ENCODE data around the gene TOLLIP.

The TOLLIP gene

GRCh38 chr11:1345737-1346513 is 36.5 kb upstream of the TOLLIP start:
- no peak overlapping the region for H3K4me3 ChIP-seq (ENCODE audit: low read depth, low read length, poor library complexity, severe bottlenecking)
- H2AFZ ChIP-seq (ENCODE audit: low read length) = no peak overlapping the region
- no peaks in the 10 kb centered on the region for H3F3A ChIP-seq (ENCODE audit: insufficient read depth, low read length)
- no peaks in the 10 kb centered on the region for H3K9me2 ChIP-seq (ENCODE audit: low read depth, low read length)
- no peaks in the 10 kb centered on the region for H3K36me3 ChIP-seq (ENCODE audit: insufficient read depth, low read length)
- no peaks in the 10 kb centered on the region for H3K79me2 ChIP-seq (ENCODE audit: insufficient read depth, low read length)
- no peak overlapping the region for H3K9ac ChIP-seq (ENCODE audit: low read length)
- H3K4me1 ChIP-seq (ENCODE audit: insufficient read depth, low read length, severe bottlenecking) = no peaks in the 10 kb centered on the region
- H4K20me1 ChIP-seq (ENCODE audit: insufficient read depth, low read length) = no peaks in the 10 kb centered on the region
- H3K4me2 ChIP-seq (ENCODE audit: low read length) = no peak overlapping the region
- H3K9me3 ChIP-seq (ENCODE audit: low read length) = no peaks in the 10 kb centered on the region
- H3K27ac ChIP-seq (ENCODE audit: low read depth, low read length, poor library complexity, severe bottlenecking) = no peak overlapping the region
- TF ChIP-seq CTCF (IDR thresholded peaks at IDR 0.05; ENCODE audit: low read length) (no peak), EZH2 (IDR thresholded peaks at IDR 0.05; ENCODE audit: borderline replicate concordance, low read length) (no peak)
- no peaks in the 10 kb centered on the region for H3K27me3 ChIP-seq (ENCODE audit: insufficient read depth, low read length)

- H3K9ac ChIP-seq (ENCODE audit: low read length) = no peak overlapping the region
- no peaks in the 10 kb centered on the region for H3F3A ChIP-seq (ENCODE audit: insufficient read depth, low read length)
- no peak overlapping the region for H2AFZ ChIP-seq (ENCODE audit: low read length)
- H3K4me2 ChIP-seq (ENCODE audit: low read length) = no peak overlapping the region
- TF ChIP-seq CTCF (IDR thresholded peaks at IDR 0.05; ENCODE audit: low read length) (no peak), EZH2 (IDR thresholded peaks at IDR 0.05; ENCODE audit: borderline replicate concordance, low read length) (no peak)
- H3K4me3 ChIP-seq (ENCODE audit: low read depth, low read length, poor library complexity, severe bottlenecking) = no peak overlapping the region
- H3K9me3 ChIP-seq (ENCODE audit: low read length) = no peaks in the 10 kb centered on the region
- H3K27me3 ChIP-seq (ENCODE audit: insufficient read depth, low read length) = no peaks in the 10 kb centered on the region
- H4K20me1 ChIP-seq (ENCODE audit: insufficient read depth, low read length) = no peaks in the 10 kb centered on the region
- no peaks in the 10 kb centered on the region for H3K4me1 ChIP-seq (ENCODE audit: insufficient read depth, low read length, severe bottlenecking)
- no peaks in the 10 kb centered on the region for H3K79me2 ChIP-seq (ENCODE audit: insufficient read depth, low read length)
- H3K9me2 ChIP-seq (ENCODE audit: low read depth, low read length) = no peaks in the 10 kb centered on the region
- no peaks in the 10 kb centered on the region for H3K36me3 ChIP-seq (ENCODE audit: insufficient read depth, low read length)
- no peak overlapping the region for H3K27ac ChIP-seq (ENCODE audit: low read depth, low read length, poor library complexity, severe bottlenecking)
Measured at GRCh38 chr11:1344056-1344635, 34.7 kb upstream of the TOLLIP start.

GRCh38 chr11:1343391-1344055 is 34.1 kb upstream of the TOLLIP start:
- Histone ChIP-seq H3K4me2 (ENCODE audit: low read length) (no peak overlapping the region), H3K9me3 (ENCODE audit: low read length) (no peaks in the 10 kb centered on the region), H3K4me3 (ENCODE audit: low read depth, low read length, poor library complexity, severe bottlenecking) (no peak overlapping the region), H2AFZ (ENCODE audit: low read length) (no peak overlapping the region), H3F3A (ENCODE audit: insufficient read depth, low read length) (no peaks in the 10 kb centered on the region), H3K9me2 (ENCODE audit: low read depth, low read length) (no peaks in the 10 kb centered on the region), H3K27me3 (ENCODE audit: insufficient read depth, low read length) (no peaks in the 10 kb centered on the region), H3K36me3 (ENCODE audit: insufficient read depth, low read length) (no peaks in the 10 kb centered on the region), H3K4me1 (ENCODE audit: insufficient read depth, low read length, severe bottlenecking) (no peaks in the 10 kb centered on the region), H3K27ac (ENCODE audit: low read depth, low read length, poor library complexity, severe bottlenecking) (no peak overlapping the region), H3K79me2 (ENCODE audit: insufficient read depth, low read length) (no peaks in the 10 kb centered on the region), H4K20me1 (ENCODE audit: insufficient read depth, low read length) (no peaks in the 10 kb centered on the region), H3K9ac (ENCODE audit: low read length) (no peak overlapping the region)
- TF ChIP-seq EZH2 (IDR thresholded peaks at IDR 0.05; ENCODE audit: borderline replicate concordance, low read length) (no peak), CTCF (IDR thresholded peaks at IDR 0.05; ENCODE audit: low read length) (no peak)

Measured in OCI-LY1 (cell line).